K562 (cell line): ENCODE measurements around the gene LBHD1.

ENCODE experiments used
- CTCF ChIP-seq, 3 experiments: IDR thresholded peaks in 2 of 3; conservative IDR thresholded peaks in 1 of 3; 2 replicates each; pipeline ENCODE4 v1.5.1; 2011 to 2012; ENCODE audit warnings: low read length in 3 of 3, mild to moderate bottlenecking in 3 of 3, control low read depth in 2 of 3, improper control_type of control experiment in 1 of 3, inconsistent platforms in 1 of 3, low read depth in 1 of 3, mixed read lengths in 1 of 3, moderate library complexity in 1 of 3; ENCODE audit not compliant: insufficient read depth in 2 of 3
- JUND ChIP-seq, 2 experiments: IDR thresholded peaks; 2 replicates in 1 of 2; 3 replicates in 1 of 2; pipeline ENCODE4 v1.6.1; 2011; ENCODE audit warnings: borderline replicate concordance in 2 of 2, low read depth in 2 of 2, low read length in 2 of 2, improper control_type of control experiment in 1 of 2, missing biosample characterization in 1 of 2, missing genetic modification characterization in 1 of 2, missing genetic modification reagents in 1 of 2
- POLR2AphosphoS5 ChIP-seq: IDR thresholded peaks from 2 replicates; pipeline ENCODE4 v1.6.1; 2011; ENCODE audit warnings: mild to moderate bottlenecking, low read depth, low read length, moderate library complexity; ENCODE audit not compliant: control insufficient read depth, insufficient read depth
- SNAPC5 ChIP-seq: fragments of 250-450 bp; sonication (Bioruptor Pico); IDR thresholded peaks from 2 replicates; pipeline ENCODE4 v1.8.0; 2021; ENCODE audit warnings: moderate library complexity, mild to moderate bottlenecking, inconsistent platforms
- TCF7L2 ChIP-seq: fragments of 150-350 bp; IDR thresholded peaks from 2 replicates; pipeline ENCODE4 v1.6.1; 2016; ENCODE audit warnings: low read depth, mild to moderate bottlenecking, low read length, moderate library complexity
- ZBED1 ChIP-seq: IDR thresholded peaks from 2 replicates; pipeline ENCODE4 v1.6.1; 2014
- ZMIZ1 ChIP-seq, 2 experiments: fragments of 150-350 bp in 1 of 2; IDR thresholded peaks; 2 replicates each; pipeline ENCODE4 v1.6.1; 2012 to 2016; ENCODE audit warnings: low read depth in 2 of 2, low read length in 2 of 2, mild to moderate bottlenecking in 1 of 2, moderate library complexity in 1 of 2
- ZNF561 ChIP-seq: fragments of 450-650 bp; formaldehyde crosslinking; conservative IDR thresholded peaks from 2 replicates; pipeline ENCODE4 v1.4.0; 2020; ENCODE audit warnings: mild to moderate bottlenecking, moderate library complexity

DNA sequence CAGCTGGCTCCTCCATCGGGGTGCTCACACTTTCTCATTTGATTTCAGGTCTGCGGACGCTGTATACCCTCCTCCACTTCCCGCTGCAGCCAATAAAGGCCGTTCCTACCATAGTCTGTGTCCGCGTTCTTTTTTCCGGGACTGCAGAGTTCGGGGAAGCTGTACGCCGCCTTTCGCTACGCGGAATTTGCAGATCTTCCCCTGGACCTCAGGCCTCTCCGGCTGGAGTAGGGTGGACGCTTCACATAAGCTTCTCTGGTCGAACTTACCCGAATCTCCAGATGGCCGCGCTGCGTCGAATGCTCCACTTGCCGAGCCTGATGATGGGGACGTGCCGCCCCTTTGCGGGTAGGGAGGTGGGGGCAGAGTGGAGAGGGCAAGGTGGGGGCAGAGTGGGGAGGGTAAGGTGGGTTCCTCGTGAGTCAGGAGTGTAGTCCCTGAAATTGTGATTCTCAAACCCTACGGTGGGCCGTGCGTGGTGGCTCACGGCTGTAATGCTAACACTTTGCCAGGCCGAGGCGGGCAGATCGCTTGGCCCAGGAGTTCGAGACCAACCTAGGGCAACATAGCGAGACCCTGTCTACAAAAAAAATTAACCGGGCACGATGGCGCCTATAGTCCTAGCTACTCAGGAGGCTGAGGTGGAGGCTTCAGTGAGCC is 6.3 kb downstream of the LBHD1 start:
- TF ChIP-seq ZMIZ1 (IDR thresholded peaks at IDR 0.05; ENCODE audit: low read depth in 2 of 2, low read length in 2 of 2) (no peak), POLR2AphosphoS5 (peak; percentile 50; the same call in 1 of the 2 replicates), ZNF561 (CRISPR knock-in tag) (no peak), ZBED1 (no peak), SNAPC5 (CRISPR knock-in tag) (no peak), CTCF (IDR thresholded peaks at IDR 0.05 in 2 of 3, conservative IDR thresholded peaks at IDR 0.05 in 1 of 3; ENCODE audit: insufficient read depth in 2 of 3, low read depth in 1 of 3, low read length in 3 of 3) (no peak), TCF7L2 (no peak), JUND (IDR thresholded peaks at IDR 0.05; ENCODE audit: borderline replicate concordance, low read depth, low read length) (no peak), JUND (tag; IDR thresholded peaks at IDR 0.05; ENCODE audit: borderline replicate concordance, low read depth, low read length) (no peak)
